HG02642 (cell line): Measurements from ENCODE around the gene PRR5.
A peak's percentile ranks its signal among the peaks of the same experiment; 100 is the strongest.
"Not testable (repeated sequence)": the region's sequence is repeated elsewhere in the genome, so short reads cannot be mapped to it uniquely, and the experiment has no call there.

Experiments used
- ATAC-seq: cut with Tn5 transposase; IDR thresholded peaks from one replicate; pipeline ENCODE4 v1.9.1; 2021; ENCODE audit warnings: mild to moderate bottlenecking; ENCODE audit not compliant: unreplicated experiment, poor library complexity

The PRR5 gene

DNA sequence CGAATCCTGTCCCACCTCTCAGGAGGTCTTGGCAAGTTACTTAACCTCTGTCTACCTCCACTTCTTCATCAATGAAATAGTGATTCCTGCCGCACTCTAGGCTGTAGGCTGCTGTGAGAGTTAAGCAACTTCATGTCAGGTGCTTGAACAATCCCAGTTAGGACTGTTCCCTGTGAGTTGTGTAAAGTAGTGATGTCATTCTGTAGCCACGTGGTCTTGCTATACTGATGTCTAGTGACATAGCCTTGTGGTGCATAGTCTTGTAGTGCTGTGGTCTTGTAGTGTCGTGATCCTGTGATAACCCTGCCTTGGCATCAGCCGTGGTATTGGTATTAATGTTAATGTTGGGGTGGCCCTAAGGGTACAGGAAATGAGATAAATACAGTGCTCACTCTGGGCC lies 30.3 kb upstream of the PRR5 start:
- ATAC-seq, result no peak

- ATAC-seq, result no peak
These were observed 29.4 kb upstream of the PRR5 start for GRCh38 chr22:44672632-44673031.

GRCh38 chr22:44673406-44673805 lies 28.6 kb upstream of the PRR5 start:
- ATAC-seq, result no peak

DNA sequence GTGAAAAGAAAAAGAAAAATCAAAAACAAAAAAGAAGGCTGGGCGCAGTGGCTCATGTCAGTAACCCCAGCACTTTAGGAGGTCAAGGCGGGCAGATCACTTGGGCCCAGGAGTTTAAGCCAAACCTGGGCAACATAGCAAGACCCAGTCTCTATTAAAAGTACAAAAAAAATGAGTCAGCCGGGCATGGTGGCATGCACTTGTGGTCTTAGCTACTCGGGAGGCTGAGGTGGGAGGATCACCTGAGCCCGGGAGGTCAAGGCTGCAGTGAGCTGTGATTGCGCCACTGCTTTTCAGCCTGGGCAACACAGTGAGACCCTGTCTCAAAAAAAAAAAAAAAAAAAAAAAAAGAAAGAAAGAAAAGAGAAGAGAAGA lies 26.0 kb upstream of the PRR5 start:
- not testable (repeated sequence) for ATAC-seq

DNA sequence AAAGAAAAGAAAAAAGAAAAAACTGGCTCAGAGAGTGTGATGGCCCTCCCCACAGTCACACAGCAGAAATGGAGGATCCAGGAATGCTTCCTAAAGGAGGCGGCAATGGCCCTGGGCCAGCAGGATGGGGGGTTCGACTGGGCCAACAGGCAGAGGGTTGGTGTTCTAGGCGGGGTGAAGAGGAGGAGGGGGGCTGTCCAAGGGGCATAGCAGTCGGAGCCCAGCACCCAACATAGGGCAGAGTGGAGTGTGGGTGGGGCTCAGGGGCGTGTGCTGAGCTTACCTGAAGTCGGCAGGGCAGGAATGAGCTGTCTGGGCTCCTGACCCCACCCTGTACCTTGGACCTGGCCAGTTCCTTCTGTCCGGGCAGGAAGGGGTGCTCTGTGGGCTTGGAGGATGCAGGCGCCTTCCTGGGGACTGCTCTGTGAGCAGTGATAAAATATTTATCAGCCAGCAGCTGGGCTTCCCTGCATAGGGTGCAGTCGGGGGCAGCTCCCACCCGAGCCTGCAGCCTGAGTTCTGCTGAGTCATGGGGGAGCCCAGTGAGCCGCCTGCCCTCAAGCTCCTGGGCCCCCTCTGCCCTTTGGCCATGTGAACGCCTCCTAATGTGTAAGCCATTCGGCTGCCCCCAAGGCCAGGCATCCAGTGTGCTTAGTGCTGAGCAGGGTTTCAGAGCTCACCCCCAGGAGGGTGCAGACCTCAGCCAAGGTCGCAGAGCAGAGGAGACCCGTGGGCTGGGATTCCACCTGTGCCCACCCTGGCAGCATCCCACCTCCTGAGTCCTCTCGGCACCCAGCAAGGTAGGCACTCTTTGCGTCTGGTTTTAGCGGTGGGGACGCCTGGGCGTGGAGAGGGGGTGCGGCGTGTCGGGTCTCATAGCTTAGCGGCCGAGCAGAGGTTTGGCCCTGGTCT lies 25.3 kb upstream of the PRR5 start:
- ATAC-seq, result no peak

GRCh38 chr22:44677353-44677840 lies 24.6 kb upstream of the PRR5 start:
- ATAC-seq, result no peak

DNA sequence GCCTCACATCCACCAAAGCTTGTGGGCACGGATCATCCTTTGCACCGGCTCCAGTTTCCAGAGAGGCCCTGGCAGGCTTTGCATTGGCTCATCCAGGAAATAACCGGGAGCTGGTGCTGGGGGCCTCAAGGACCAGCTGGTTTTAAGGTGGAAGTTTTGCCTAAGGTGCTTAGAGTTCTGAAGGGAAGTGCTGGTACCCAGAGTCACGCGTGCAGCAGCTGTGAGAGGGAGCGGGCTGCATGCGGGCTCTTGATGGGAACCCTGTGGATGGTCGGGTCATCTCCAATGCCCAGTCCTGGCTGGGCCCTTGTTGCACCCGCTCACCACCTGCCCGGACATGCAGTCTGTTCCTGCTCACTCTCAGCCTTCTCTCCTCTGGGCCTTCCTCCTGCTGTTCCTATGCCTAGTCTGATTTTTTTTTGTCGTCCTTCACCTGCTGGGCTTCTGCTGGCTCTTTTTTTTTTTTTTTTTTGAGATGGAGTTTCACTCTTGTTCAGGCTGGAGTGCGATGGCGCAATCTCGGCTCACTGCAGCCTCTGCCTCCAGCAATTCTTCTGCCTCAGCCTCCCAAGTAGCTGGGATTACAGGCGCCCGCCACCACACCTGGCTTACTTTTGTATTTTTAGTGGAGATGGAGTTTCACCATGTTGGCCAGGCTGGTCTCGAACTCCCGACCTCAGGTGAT lies 24.0 kb upstream of the PRR5 start:
- no peak for ATAC-seq

DNA sequence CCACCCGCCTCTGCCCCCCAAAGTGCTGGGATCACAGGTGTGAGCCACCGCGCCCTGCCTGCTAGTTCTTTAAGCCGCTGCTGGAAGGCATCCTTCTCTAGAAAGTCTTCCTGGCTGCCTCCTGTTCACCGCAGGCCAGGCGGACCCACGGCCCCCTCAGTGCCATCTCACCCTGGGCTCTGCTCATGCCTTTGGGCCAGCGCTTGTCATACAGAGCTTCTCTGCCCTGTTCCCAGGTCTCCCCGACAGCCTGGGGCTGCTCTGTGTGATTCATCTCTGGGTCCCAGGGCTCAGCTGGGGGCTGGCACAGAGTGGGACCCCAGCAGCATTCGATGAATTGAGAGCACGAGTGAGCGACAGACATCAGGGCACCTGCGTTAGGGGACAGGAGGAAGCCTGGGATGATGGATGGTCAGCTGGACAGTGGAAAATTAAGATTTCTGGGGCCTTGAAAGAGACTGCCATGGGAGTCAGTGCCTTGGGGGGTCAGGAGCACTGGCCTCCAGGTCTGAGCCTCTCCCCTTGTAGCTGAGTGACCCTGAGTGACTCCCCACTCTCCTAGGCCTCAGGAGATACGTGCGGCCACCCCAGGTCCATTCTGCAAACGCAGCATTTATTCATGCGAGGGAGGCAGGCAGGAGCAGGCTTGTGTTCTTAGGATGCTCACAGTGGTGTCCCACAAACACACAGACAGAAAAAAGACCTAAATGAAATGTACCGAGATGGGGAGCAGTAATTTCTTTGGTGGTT lies 23.3 kb upstream of the PRR5 start:
- no peak for ATAC-seq

DNA sequence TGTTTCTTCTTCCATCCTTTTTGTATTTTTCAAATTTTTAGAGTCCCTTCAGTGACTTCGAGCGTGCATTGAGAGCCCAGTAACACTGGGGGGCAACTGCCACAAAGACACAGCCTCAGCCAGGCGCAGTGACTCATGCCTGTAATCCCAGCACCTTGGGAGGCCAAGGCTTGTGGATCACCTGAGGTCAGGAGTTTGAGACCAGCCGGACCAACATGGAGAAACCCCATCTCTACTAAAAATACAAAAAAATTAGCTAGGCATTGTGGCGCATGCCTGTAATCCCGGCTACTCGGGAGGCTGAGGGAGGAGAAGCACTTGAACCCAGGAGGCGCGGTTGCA lies 22.7 kb upstream of the PRR5 start:
- ATAC-seq, result not testable (repeated sequence)

- ATAC-seq, result no peak
These were observed 21.9 kb upstream of the PRR5 start for GRCh38 chr22:44680058-44680457.

DNA sequence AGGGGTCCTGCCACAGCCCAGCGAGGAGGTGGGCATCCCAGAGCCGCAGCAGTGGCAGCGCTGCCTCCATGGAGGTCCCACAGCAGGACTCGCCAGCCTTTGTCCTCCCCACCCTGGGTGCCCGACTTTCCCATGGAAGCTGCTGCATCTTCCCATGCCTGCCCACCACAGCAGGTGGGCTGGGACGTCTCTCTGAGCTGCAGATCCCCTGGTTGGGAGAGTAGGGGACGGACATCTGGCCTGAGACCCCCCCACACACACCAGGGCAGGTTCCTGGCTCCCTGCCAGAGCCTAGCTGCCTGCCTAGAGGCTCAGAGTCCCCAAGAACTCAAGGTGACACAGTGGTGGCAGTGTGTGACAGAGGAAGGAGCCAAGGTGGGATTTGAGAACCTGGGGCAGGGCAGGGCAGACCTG lies 21.5 kb upstream of the PRR5 start:
- ATAC-seq, result no peak

- ATAC-seq, result no peak
These were observed 19.3 kb upstream of the PRR5 start for GRCh38 chr22:44682556-44683168.

GRCh38 chr22:44683237-44683636 lies 18.8 kb upstream of the PRR5 start:
- no peak for ATAC-seq

DNA sequence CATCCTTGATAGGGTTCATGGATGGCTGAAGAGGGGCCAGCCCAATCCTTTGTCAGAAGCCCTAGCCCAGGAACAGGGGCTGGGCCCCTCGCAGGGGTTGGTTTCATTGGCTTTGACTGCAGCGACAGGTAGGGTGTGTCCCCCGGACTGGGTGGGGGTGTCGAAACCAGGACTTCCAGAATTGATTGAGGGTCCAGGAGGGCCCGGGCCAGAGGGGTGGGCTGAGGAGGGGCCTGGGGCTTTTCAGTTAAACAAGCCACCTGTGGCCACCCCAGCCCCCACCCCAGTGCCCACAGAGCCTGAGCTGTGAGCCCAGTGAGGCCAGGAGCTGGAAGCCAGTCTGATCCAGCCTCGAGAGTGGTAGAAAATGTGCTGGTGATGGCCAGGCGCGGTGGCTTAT lies 18.1 kb upstream of the PRR5 start:
- ATAC-seq, result no peak

DNA sequence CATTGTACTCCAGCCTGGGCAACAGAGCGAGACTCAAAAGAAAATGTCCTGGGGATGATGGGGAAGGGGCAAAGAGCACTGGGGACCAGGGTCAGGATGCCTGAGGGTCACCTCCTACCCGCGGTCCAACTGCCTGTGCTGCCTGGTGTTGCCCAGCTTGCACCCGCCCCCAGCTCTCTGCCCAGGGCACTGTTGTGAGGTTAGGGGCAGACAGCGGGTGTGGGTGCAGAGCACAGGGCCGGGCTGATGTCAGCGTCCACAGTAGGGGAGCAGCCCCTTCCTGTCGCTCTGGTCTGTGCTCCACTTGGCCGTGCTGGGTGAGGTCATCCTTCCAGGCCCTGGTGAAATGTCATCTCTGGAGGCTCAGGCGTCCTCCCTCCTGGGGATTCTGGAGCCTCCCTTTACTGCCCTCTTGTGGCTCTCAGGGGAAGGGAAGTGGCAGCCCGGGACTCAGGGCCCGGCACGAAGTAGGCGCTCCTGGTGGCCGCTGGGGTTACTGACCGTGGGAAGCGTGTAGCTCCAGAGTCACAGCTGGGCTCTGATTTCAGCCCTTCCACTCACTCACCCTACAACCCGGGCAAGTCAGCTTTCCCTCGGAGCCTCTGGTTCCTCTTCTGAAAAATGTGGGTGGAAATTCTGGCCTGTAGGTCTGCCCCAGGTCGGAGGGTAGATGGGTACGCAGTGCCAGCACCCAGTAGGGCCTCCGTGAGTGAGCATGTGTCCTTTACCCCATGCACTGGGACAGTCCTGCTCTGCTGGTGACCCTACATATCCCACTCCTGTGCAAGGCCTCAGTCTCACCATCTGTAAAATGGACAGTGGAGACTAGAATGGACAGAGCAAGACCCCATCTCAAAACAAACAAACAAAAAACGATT lies 17.3 kb upstream of the PRR5 start:
- ATAC-seq, result peak; percentile 61

DNA sequence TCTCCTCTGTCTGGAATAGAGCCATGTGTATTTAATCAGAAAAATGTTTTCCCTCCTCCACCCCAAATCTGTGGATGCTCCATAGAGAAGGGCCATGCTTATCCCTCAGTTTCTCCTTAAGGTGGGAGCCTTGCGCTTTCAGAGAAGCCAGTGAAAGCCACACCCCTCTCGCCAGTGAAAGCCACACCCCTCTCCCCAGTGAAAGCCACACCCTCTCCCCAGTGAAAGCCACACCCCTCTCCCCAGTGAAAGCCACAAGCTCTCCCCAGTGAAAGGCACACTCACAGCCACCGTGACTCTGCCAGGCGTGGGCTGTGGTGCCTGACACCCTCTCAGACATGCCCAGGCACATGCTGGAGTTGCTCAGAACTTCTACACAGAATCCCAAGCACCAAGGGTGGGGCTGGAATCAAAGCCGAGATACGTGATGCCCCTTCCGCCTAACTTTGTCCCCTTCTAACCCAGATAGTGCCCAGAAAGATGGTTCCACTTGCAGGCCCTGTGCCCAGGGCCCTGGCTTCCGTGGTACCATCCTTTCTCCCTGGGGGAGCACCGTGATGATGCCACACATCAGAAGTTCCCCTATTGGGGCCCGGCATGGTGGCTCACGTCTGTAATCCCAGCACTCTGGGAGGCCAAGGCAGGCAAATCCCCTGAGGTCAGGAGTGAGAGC lies 16.5 kb upstream of the PRR5 start:
- ATAC-seq, result peak; percentile 45

DNA sequence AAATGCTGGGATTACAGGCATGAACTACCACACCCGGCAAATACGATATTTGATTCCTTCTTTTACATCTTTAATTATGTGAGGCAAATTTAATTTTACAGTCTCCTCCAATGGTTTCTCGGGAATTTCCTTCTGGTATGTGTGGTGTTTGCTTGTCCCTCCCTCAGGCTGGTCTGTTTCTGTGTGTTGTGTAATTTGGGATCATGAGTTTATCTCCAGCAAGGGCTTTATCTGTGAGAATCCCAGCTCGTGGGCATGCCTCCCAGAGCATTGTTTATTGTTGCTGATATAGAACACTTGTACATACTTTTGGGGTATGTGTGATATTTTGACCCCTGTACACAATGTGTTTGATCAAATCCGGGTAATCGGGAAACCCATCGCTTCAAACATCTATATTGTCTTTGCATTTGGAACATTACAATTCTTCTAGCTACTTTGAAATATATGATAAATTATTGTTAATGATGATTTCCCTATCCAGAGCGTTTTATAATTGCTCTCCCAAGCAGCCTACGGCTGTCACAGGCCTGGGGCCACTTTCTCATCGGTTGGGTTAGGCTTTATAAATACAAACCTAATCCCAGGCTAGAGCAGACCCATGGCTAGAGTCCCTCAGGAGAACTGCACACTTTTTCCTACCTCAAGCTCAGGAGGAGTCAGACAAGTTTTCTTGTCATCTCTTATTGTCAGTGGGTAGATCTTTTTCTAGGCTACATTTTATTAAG lies 15.0 kb upstream of the PRR5 start:
- ATAC-seq, result no peak

- no peak for ATAC-seq
These were observed 12.8 kb upstream of the PRR5 start for GRCh38 chr22:44689173-44689572.
